ENCODE data around the gene DRICH1. TPM values are rescaled to one million over a fixed set of nuclear protein-coding genes. Genes with fewer than 3 reads are reported as not detected.
A peak's percentile ranks its signal among the peaks of the same experiment; 100 is the strongest.
"Not testable (repeated sequence)": the region's sequence is repeated elsewhere in the genome, so short reads cannot be mapped to it uniquely, and the experiment has no call there.

Gene DRICH1
- total and polyA plus RNA-seq, 2 of the 13 experiments (the other 11 are each of a cell fraction or from before 2014, with no cell fraction given) = 0.22 to 0.66 TPM

DNA sequence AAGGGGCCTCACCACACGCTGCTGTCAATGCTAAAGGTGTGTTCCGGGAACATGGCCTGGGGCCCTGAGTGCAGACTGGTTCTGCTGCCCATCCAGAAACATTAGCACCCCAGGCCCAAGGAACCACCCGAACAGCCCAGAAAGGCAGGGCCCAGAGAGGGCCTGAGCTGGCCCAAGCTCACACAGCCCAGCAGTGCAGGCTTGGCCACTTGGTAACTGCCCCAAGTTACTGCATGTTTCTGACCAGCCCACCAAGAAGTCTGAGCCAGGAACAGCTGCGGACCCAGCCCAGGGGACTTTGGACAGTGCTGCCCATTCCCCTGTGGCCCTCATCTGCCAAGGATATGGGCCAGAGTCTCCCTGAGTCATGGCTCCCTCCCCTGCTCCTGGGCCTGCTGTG, 39.3 kb upstream of the DRICH1 start:
- no CpG with 5 or more reads among the region's 4 CpGs for WGBS (ENCODE audit: low lambda C conversion rate)
- H3K4me2 ChIP-seq (ENCODE audit: low read depth, low read length); H3K27ac ChIP-seq (ENCODE audit: extremely low read length, insufficient read depth, low read length); CTCF ChIA-PET (ENCODE audit: low intra/inter-chr PET ratio, low total read pairs); intact Hi-C loops (cut with micrococcal nuclease; ENCODE audit: unreplicated experiment); FAIRE-seq; H3K9me3 ChIP-seq (ENCODE audit: low read length); POLR2A ChIA-PET; H3K36me3 ChIP-seq (replicated peaks in 1 of 2; ENCODE audit: control insufficient read depth in 1 of 2, insufficient read depth in 2 of 2, low read length in 2 of 2); H4K20me1 ChIP-seq (ENCODE audit: insufficient read depth, low read length); DNase-seq (ENCODE audit: low spot score); H3K4me3 ChIP-seq (replicated peaks in 1 of 3; ENCODE audit: insufficient read depth in 1 of 3, low read depth in 2 of 3, low read length in 3 of 3); H3K79me2 ChIP-seq (ENCODE audit: insufficient read depth, low read length); H3K27me3 ChIP-seq (ENCODE audit: control insufficient read depth in 1 of 2, insufficient read depth in 2 of 2, low read length in 2 of 2); H3K9ac ChIP-seq (ENCODE audit: insufficient read depth, low read depth, low read length); in situ Hi-C loops (cut with HindIII; ENCODE audit: extremely low pct_ligation_motif_present, low pct_unique_long_range_greater_than_20kb); BruUV-seq (replicated peaks); H2AFZ ChIP-seq (ENCODE audit: low read length); ATAC-seq: not testable (repeated sequence)
- peak; percentile 86 for TF ChIP-seq ZNF768 (CRISPR knock-in tag; IDR thresholded peaks at IDR 0.05)
- peaks cover 47% of the 10 kb centered on the region for H3K4me1 ChIP-seq (ENCODE audit: insufficient read depth, low read length)

DNA sequence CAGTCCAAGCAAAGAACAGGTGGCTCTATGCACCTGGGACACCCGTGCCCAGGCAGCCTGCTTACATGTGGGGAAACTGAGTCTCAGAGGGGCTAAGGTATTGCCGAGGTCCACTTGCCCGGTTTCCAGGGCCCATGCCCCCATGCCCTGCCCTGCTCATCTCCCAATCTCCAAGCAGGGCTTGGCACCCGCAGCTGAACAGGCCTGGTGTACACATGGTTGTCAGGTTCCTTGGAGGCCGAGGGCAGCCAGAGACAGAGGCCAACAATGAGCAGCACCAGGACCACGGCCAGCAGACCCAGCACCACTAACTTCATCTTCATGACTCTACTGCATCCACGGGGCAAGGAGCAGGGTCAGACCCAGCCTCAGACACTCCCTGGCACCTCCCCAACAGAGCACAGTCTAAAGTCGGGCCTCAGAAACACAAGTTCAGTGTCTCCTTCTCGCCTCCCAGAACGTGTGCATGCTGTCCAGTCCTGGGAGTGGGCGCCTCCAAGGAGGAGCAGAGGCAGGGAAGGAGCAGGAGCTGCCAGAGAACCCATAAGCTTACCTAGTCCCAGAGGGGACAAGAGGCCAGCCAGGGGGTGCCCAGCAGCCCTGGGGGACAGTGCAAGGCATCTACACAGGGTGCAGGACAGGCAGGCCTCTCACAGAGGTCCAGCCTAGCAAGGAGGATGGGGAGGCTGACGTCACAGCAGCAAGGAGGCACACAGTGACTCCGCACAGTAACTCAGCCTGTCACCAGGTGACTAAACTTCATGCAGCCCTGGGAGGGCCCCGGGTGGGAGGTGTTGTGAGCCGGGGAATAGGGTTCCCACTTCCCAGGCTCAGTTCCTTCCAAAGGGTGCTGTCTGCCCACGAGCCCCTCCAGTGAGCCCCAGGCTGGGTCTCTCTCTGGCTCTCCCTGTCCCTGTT, 38.5 kb upstream of the DRICH1 start:
- ChIA-PET POLR2A (no interaction called here), CTCF (ENCODE audit: low intra/inter-chr PET ratio, low total read pairs) (no interaction called here)
- no peak overlapping the region for H3K9ac ChIP-seq (ENCODE audit: insufficient read depth, low read depth, low read length)
- H4K20me1 ChIP-seq (ENCODE audit: insufficient read depth, low read length) = no peaks in the 10 kb centered on the region
- 84% methylated on average over 8 of the region's 16 CpGs for WGBS (ENCODE audit: low lambda C conversion rate)
- H2AFZ ChIP-seq (ENCODE audit: low read length) = no peak overlapping the region
- H3K4me2 ChIP-seq (ENCODE audit: low read depth, low read length) = no peak overlapping the region
- peaks cover 40% of the 10 kb centered on the region for H3K4me1 ChIP-seq (ENCODE audit: insufficient read depth, low read length)
- H3K4me3 ChIP-seq (replicated peaks in 1 of 3; ENCODE audit: insufficient read depth in 1 of 3, low read depth in 2 of 3, low read length in 3 of 3) = no peak overlapping the region
- TF ChIP-seq ATAD3A (CRISPR knock-in tag; IDR thresholded peaks at IDR 0.05) = no peak
- TF ChIP-seq, protein P1, sequence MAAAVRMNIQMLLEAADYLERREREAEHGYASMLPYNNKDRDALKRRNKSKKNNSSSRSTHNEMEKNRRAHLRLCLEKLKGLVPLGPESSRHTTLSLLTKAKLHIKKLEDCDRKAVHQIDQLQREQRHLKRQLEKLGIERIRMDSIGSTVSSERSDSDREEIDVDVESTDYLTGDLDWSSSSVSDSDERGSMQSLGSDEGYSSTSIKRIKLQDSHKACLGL (CRISPR knock-in tag; IDR thresholded peaks at IDR 0.05) = no peak
- TF ChIP-seq, protein P2, sequence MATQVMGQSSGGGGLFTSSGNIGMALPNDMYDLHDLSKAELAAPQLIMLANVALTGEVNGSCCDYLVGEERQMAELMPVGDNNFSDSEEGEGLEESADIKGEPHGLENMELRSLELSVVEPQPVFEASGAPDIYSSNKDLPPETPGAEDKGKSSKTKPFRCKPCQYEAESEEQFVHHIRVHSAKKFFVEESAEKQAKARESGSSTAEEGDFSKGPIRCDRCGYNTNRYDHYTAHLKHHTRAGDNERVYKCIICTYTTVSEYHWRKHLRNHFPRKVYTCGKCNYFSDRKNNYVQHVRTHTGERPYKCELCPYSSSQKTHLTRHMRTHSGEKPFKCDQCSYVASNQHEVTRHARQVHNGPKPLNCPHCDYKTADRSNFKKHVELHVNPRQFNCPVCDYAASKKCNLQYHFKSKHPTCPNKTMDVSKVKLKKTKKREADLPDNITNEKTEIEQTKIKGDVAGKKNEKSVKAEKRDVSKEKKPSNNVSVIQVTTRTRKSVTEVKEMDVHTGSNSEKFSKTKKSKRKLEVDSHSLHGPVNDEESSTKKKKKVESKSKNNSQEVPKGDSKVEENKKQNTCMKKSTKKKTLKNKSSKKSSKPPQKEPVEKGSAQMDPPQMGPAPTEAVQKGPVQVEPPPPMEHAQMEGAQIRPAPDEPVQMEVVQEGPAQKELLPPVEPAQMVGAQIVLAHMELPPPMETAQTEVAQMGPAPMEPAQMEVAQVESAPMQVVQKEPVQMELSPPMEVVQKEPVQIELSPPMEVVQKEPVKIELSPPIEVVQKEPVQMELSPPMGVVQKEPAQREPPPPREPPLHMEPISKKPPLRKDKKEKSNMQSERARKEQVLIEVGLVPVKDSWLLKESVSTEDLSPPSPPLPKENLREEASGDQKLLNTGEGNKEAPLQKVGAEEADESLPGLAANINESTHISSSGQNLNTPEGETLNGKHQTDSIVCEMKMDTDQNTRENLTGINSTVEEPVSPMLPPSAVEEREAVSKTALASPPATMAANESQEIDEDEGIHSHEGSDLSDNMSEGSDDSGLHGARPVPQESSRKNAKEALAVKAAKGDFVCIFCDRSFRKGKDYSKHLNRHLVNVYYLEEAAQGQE (IDR thresholded peaks at IDR 0.05; ENCODE audit: borderline replicate concordance in 1 of 2, low read depth in 1 of 2, low read length in 2 of 2) = peak in 1 of 2 experiments; percentile 42; a peak in 1 of 4 replicates
- no peaks in the 10 kb centered on the region for H3K36me3 ChIP-seq (replicated peaks in 1 of 2; ENCODE audit: control insufficient read depth in 1 of 2, insufficient read depth in 2 of 2, low read length in 2 of 2)
- no peaks in the 10 kb centered on the region for H3K27me3 ChIP-seq (ENCODE audit: control insufficient read depth in 1 of 2, insufficient read depth in 2 of 2, low read length in 2 of 2)
- no peak for DNase-seq (ENCODE audit: low spot score)
- ATAC-seq = no peak
- H3K9me3 ChIP-seq (ENCODE audit: low read length) = no peaks in the 10 kb centered on the region
- H3K79me2 ChIP-seq (ENCODE audit: insufficient read depth, low read length) = no peaks in the 10 kb centered on the region
- in situ Hi-C loops (cut with HindIII; ENCODE audit: extremely low pct_ligation_motif_present, low pct_unique_long_range_greater_than_20kb) (no loop called here), intact Hi-C loops (cut with micrococcal nuclease; ENCODE audit: unreplicated experiment) (no loop called here)
- no peak for FAIRE-seq
- BruUV-seq (replicated peaks) = no TSS peak
- H3K27ac ChIP-seq (ENCODE audit: extremely low read length, insufficient read depth, low read length) = no peak overlapping the region

DNA sequence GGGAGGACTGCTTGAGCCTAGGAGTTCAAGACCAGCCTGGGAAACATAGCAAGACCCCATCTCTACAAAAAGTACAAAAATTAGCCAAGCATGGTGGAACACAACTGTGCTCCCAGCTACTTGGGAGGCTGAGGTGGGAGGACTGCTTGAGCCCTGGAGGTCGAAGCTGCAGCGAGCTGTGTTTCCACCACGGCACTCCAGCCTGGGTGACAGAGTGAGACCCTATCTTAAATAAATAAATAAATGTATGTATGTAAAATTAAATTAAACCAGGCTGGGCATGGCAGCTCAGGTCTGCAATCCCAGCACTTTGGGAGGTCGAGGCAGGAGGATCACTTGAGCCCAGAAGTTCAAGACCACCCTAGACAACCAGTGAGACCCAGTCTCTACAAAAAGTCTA, 28.3 kb upstream of the DRICH1 start:
- H3K27me3 ChIP-seq (ENCODE audit: control insufficient read depth in 1 of 2, insufficient read depth in 2 of 2, low read length in 2 of 2); ATAC-seq; H3K9me3 ChIP-seq (ENCODE audit: low read length); H3K27ac ChIP-seq (ENCODE audit: extremely low read length, insufficient read depth, low read length); H2AFZ ChIP-seq (ENCODE audit: low read length); in situ Hi-C loops (cut with HindIII; ENCODE audit: extremely low pct_ligation_motif_present, low pct_unique_long_range_greater_than_20kb); H3K9ac ChIP-seq (ENCODE audit: insufficient read depth, low read depth, low read length); CTCF ChIA-PET (ENCODE audit: low intra/inter-chr PET ratio, low total read pairs); H3K4me3 ChIP-seq (replicated peaks in 1 of 3; ENCODE audit: insufficient read depth in 1 of 3, low read depth in 2 of 3, low read length in 3 of 3); FAIRE-seq; DNase-seq (ENCODE audit: low spot score); intact Hi-C loops (cut with micrococcal nuclease; ENCODE audit: unreplicated experiment); H3K79me2 ChIP-seq (ENCODE audit: insufficient read depth, low read length); H4K20me1 ChIP-seq (ENCODE audit: insufficient read depth, low read length); H3K4me2 ChIP-seq (ENCODE audit: low read depth, low read length); POLR2A ChIA-PET; BruUV-seq (replicated peaks): not testable (repeated sequence)
- WGBS (ENCODE audit: low lambda C conversion rate) = 96% methylated on average over 4 of the region's 4 CpGs
- H3K36me3 ChIP-seq (replicated peaks in 1 of 2; ENCODE audit: control insufficient read depth in 1 of 2, insufficient read depth in 2 of 2, low read length in 2 of 2) = peaks cover 6 to 17% of the 10 kb centered on the region in 2 experiments; a peak in 4 of 5 replicates
- peaks cover 11% of the 10 kb centered on the region for H3K4me1 ChIP-seq (ENCODE audit: insufficient read depth, low read length)
